ENCODE measurements around the gene GRM7. TPM values are rescaled to one million over a fixed set of nuclear protein-coding genes. Genes with fewer than 3 reads are reported as not detected.

The GRM7 gene
- total RNA-seq, 1 experiment from 2014 or later, result 0.28 TPM

GRCh38 chr3:7568526-7569184 is 707.7 kb downstream of the GRM7 start:
- Histone ChIP-seq H3K23ac (ENCODE audit: insufficient read length, low read depth, low read length) (no peak overlapping the region), H2BK15ac (ENCODE audit: low read depth, low read length) (no peak overlapping the region), H4K8ac (replicated peaks; ENCODE audit: insufficient read length, low read depth, low read length) (no peak overlapping the region), H2AFZ (ENCODE audit: low read length) (no peak overlapping the region), H2AK5ac (ENCODE audit: insufficient read length, low read length) (no peak overlapping the region), H2BK5ac (ENCODE audit: insufficient read length, low read length) (no peak overlapping the region), H3K4me2 (ENCODE audit: insufficient read depth, insufficient read length, low read length) (no peak overlapping the region), H3T11ph (ENCODE audit: low read length) (no peak overlapping the region), H3K79me2 (ENCODE audit: insufficient read depth, low read length) (no peaks in the 10 kb centered on the region), H3K9ac (ENCODE audit: extremely low read depth, insufficient read length, low read length) (no peak overlapping the region), H2BK20ac (ENCODE audit: low read depth, low read length, poor library complexity, severe bottlenecking) (no peak overlapping the region), H3K56ac (ENCODE audit: insufficient read length, low read depth, low read length) (no peak overlapping the region), H2BK12ac (ENCODE audit: insufficient read length, low read depth, low read length) (no peak overlapping the region), H3K27me3 (ENCODE audit: insufficient read depth, low read length) (no peaks in the 10 kb centered on the region), H4K20me1 (ENCODE audit: control insufficient read depth, insufficient read depth, insufficient read length) (no peaks in the 10 kb centered on the region), H3K4me1 (ENCODE audit: insufficient read depth, low read length) (no peaks in the 10 kb centered on the region), H3K14ac (ENCODE audit: insufficient read depth, low read length) (no peak overlapping the region), H3K79me1 (ENCODE audit: insufficient read depth, low read depth, low read length, poor library complexity, severe bottlenecking) (no peaks in the 10 kb centered on the region), H3K18ac (ENCODE audit: insufficient read length, low read depth, low read length) (no peak overlapping the region), H3K9me3 (ENCODE audit: control insufficient read depth, low read depth, low read length) (no peaks in the 10 kb centered on the region), H3K23me2 (ENCODE audit: insufficient read length, low read depth, low read length, poor library complexity, severe bottlenecking) (no peaks in the 10 kb centered on the region), H2BK120ac (ENCODE audit: low read depth, low read length, poor library complexity, severe bottlenecking) (no peak overlapping the region), H4K5ac (ENCODE audit: insufficient read length, low read depth, low read length) (no peak overlapping the region), H3K27ac (ENCODE audit: insufficient read length, low read depth, low read length) (no peak overlapping the region), H3K4ac (ENCODE audit: low read depth, low read length) (no peak overlapping the region), H4K91ac (ENCODE audit: insufficient read length, low read depth, low read length) (no peak overlapping the region)
- no CpG with 5 or more reads among the region's 34 CpGs for WGBS (ENCODE audit: extremely low coverage, insufficient read length, low lambda C conversion rate)
- no peaks in the 10 kb centered on the region; the same call in 1 of the 2 replicates for H3K27me3 Mint-ChIP-seq (ENCODE audit: low read depth)
- DNase-seq, result no peak
- TF ChIP-seq CTCF (conservative IDR thresholded peaks at IDR 0.05), result no peak
- H3K4me1 Mint-ChIP-seq, result peaks cover 3 to 5% of the 10 kb centered on the region in 2 experiments; a peak in 3 of 4 replicates
- no peak overlapping the region for H3K27ac Mint-ChIP-seq
- peaks cover 14 to 21% of the 10 kb centered on the region in 2 experiments for H3K9me3 Mint-ChIP-seq
- H3K4me3 Mint-ChIP-seq, result no peak overlapping the region
- peaks cover 9 to 17% (median 13%) of the 10 kb centered on the region in 3 experiments; a peak in 6 of 7 replicates for H3K36me3 Mint-ChIP-seq (ENCODE audit: insufficient read depth in 1 of 3, low read depth in 3 of 3)
